Measurements from ENCODE around the gene HBP1.

GRCh38 chr7:107171496-107171895 is 2.7 kb downstream of the HBP1 start:
- TF ChIP-seq CTCF (IDR thresholded peaks at IDR 0.05) (no peak), POLR2A (IDR thresholded peaks at IDR 0.05) (no peak)

All from heart left ventricle (tissue), 13 donors.